DMS153 treated with DMSO at 0.1 percent for 48 hours (cell line): ENCODE data around the gene FARP2.
"Not testable (repeated sequence)": the region's sequence is repeated elsewhere in the genome, so short reads cannot be mapped to it uniquely, and the experiment has no call there.

Experiments used
- DNase-seq: peaks from one replicate; lab custom pipeline; 2025; ENCODE audit not compliant: unreplicated experiment; lab: John Stamatoyannopoulos, UW

FARP2 gene

DNA sequence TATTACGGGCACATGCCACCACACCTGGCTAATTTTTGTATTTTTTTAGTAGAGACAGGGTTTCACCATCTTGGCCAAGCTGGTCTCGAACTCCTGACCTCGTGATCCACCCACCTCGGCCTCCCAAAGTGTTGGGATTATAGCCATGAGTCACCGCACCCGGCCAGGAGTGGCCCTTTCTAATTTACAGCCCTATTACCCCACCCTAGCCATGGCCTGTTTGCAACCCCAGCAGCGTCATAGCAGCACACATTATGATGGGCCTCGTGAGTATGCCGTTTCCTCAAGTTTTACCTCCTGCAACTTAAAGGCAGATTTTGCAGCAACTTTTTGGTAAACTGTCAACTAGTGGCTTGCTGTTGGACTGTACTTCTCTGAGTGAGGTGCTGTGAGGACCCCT, 97.8 kb downstream of the FARP2 start:
- DNase-seq = not testable (repeated sequence)

DNA sequence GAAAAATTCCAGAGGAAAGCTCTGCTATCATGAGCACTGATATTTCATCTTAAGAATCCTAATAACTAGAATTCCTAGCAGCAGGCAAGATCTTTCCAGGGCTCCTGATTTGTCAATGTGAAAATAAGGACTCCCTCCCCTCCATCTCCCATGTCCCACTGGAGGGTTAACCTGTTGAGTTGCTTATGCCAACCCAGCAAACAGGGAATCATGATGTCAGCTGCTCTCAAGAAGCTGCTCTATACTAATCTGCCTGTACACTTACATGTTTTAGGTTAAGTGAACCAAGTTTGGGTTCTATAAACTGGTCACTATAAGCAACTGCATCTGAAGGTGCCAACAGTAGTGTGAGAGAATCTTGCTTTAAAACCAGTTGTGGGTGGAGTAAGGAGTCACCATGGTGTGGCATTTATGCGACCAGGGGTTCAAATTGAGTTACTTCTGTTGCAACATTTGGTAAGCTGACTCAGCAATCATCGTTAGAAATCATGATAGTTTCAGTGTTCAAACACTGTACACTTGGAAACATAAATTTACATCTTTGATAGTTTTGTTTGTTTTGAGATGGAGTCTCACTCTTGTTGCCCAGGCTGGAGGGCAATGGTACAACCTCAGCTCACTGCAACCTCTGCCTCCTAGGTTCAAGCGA, 98.9 kb downstream of the FARP2 start:
- no peak for DNase-seq

DNA sequence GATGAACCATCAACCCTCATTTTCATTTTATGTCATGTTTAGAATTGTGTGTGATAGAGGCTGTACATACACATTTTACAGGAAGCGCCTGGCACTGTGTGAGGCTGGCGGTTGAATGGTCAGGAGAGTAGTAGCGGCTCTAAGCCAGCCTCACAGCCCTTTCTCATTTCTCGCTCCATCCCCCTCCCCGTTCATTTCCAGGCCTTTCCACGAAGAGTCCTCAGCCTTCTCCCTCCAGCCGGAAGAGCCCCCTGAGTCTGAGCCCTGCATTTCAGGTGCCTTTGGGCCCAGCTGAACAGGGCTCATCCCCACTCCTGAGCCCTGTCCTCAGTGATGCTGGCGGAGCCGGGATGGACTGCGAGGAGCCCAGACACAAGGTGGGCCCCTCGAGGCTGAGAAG, 100.5 kb downstream of the FARP2 start:
- DNase-seq = no peak

DNA sequence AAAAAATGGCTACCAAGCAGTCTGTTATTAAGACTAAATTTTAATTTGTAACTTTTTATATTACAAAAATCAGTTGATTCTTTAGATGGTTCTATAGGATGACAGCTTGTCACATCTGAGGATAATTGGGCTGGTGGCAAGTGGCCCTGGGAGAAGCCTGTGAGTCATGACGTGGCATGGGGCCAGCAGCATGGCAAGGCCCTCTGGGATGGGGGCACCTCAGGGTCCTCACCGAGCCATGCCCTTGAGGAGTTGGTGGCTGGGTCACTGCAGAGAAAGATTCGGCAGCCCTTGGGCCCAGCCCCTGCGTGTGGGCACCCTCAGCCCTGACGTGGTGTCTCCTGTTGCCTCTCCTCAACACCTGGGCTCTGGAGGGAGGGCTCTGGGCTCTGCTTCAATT, 102.6 kb downstream of the FARP2 start:
- DNase-seq = no peak

DNA sequence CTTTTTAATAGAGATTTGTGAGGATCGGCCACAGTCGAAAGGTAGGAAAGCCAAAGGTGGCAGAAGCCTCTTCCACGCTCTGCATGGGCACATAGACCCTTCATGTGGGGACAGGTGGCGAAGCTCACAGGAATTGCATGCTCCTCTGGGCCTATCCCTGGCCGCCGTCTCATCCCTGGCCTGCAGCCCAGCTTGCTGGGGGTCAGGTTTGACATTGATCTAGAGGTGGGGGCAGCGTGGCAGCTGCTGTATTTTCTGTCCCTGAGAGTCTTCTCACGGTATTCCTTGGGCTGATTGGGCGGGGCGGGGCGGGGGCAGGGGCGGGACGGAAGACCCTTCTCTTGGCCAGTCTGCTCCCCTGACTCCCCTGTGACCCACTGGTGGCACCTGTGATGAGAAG, 103.4 kb downstream of the FARP2 start:
- DNase-seq = no peak

DNA sequence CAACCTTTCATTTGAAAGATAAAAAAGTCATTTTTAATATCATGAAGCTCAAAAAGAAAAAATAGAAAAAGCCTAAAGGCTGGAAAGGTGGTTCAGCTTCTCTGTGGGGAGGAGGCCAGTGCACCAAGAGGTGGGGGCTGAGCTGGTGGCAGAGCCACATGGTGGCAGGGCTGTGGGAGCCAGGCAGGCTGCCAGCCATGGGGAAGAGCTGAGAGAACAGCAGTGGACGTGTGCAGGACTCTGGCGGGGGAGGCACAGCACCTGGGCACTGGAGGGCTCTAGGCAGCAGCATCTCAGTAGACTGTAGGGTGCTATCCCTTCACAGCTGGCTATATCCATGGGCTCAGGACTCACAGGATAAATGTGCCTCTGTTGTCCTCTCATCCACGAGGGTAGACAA, 104.5 kb downstream of the FARP2 start:
- no peak for DNase-seq

DNA sequence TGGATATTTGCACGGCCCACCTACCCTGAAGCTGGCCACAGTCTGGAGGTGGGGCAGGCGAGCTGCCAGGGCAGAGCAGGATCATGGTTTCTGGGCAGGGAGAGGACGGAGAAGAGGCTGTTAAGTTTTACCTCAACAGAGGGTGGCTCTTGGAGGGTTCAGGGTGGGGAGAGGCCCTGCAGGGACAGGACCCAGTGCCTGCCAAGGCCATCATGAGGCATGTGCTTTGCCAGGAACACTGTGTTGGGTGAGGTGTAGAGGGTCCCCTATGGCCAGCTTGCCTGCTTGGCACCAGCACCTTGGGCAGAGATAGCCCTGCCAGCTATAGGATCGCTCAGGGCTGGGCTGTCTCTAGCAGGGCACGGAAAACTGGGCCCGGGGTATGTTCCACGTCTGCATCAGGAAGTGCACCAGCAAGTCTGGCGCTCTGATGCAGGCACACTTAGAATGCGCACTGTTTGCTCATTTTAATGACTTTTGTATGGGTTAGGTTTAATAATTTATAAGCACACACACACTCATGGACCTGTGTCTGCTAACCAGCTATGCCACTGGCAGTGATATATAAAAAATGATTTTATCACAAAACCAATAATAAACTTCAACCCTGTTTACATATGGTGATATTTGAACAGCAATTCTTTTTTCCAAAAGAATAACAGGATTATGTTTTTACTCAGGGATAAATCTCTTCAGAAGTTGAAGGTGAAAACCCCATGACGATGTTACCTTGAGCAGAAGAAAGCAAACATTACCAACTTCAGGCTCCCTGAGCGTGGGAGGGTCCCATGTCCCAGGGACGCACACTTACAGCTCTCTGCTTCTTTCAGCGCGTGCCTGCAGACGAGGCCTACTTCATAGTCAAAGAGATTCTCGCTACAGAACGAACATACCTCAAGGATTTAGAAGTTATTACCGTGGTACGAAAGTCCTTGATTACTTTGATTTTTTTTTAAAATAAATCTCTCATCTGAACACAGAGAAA, 105.9 kb downstream of the FARP2 start:
- DNase-seq = peak; percentile 3

DNA sequence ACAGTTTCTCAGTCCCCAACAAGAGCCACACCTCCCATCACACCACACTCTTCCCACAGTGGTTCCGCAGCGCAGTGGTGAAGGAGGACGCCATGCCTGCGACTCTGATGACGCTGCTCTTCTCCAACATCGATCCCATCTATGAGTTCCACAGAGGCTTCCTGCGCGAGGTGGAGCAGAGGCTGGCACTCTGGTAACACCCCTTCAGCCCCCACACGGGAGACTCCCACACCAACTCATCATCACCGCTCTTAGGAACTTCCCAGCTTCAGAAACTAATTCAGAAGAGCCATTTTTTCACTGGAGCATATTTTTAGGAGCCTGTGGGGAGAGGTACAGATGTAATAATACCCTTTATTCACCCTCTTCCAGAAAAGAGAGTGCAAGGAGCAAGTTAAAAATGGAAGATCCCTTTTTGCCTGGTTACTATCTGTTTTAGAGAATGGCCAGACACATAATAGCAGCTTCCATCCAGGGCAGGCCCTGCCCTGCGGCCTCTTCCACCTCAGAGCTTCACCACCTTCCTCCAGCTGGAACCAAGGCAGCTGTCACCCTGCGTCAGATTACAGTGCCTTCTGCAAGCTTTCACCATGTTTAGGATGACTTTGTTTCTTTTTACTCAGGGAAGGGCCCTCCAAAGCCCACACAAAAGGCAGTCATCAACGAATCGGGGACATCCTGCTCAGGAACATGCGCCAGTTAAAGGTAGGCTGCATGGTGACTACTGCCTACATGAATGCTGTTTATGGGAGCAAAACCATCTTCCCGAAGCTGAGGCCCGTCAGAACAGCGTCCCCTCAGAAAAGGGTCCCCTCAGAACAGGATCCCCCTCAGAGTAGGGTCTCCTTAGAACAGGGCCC, 107.4 kb downstream of the FARP2 start:
- no peak for DNase-seq

DNA sequence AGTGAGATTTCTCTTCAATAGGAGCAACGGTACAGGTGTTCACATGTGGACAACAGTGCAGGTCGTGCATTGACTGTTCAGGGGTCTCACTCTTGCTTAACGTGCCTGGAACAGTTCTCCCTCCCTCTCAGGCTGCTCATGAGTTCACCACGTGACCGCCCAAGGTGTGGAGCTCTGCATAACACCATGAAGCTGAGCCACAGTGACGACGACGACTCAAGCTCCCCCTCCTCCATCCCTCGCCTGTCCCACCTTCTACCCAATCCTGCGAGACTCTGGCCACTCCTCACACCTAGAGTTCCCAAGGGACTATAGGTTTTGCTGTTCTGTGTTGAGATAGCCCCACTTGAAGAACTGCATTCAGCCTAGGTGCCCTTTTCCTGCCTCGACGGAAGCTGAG, 109.5 kb downstream of the FARP2 start:
- DNase-seq = no peak

DNA sequence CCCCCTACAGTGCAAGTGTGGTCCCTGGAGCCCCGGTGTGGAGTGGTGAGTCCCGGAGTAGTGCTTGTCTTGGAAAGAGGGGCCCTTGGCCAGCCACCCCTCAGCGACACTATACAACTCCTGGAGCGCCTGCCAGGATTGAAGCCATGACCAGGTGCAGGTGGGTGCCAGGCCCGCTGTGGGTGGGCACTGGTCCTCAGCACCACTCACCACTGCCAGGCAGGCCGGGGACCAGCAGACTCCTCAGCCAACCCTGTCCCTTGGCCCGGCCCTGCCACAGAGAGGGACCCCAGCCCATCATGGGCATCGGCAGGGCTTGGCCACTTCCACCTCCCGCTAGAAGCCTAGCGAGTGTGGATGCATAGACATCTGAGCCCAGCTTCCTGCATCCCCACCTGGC, 110.1 kb downstream of the FARP2 start:
- DNase-seq = no peak

DNA sequence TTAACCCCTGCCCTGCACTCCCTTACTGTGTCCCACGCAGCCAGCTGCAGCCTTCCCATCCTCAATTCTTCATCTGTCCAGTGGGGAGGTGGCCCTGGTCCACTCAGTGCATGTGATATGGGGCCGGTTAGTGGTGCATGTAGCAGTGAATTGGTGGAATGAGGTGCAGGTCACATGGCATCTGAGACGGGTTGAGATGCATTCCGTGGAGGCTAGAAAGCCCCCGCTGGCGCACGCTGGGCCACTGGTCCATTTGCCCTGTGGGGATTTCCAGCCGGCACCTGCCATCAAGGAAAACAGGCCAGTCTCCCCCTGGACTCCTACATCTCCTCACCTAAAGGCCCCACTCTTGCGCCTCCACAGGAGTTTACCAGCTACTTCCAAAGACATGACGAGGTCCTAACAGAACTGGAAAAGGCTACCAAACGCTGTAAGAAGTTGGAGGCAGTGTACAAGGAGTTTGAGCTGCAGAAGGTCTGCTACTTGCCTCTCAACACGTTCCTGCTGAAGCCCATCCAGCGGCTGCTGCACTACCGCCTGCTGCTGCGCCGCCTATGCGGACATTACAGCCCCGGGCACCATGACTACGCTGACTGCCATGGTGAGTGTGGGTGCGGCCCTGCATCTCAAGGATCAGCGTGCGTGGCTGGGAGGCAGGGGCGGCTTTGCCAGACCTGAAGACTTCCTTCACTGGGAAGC, 111.8 kb downstream of the FARP2 start:
- DNase-seq = no peak

DNA sequence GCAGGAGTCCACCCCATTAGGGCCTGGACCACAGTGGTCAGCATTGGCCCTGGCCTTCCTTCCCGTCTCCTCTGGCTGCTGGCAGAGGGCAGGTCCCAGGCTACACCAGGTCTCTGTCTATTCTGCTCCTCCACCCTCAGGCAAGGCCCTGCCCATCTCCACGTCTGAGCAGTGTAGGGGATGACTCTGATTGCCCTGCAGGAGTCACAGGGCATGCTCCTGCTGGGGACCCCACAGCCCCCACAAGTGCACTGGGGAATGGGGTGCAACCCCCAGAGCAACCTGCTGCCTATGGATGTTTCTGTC, 112.3 kb downstream of the FARP2 start:
- no peak for DNase-seq

DNA sequence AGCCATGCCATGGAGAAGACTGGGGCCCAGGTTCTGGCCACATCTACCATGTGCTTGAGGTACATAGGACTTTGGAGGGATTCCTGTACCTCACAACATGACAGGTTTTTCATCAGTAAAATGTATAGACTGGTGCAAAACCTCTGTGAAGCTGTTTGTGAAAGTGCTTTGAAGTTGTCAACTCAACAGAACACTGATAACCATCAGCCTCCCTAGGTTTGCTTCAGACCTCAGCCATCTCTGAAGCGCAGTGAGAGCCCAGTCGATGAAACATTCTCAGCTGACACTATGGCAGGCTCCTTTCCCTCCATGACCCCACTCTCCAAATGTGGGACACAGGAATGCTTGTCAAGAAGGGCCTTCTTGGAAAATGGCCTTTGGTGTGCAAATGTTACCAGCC, 113.7 kb downstream of the FARP2 start:
- DNase-seq = no peak

DNA sequence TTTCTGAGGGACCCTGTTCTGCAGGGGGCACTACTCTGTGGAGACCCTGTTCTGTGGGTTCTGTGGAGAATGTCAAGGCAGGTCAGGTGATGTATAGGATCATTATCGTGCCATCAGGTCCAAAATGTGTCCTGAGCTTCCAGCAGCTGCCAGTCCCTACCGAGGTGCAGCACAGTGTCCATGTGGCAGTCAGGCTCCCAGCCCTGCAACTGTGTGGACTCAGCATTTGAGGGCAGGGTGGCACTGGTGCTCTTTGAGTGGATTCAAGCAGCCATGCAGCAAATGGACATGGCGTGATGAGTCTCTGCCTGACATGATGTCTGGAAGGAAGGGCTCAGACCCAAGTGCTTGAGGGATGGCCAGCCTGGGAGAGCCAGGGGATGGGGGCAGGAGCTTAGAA, 117.3 kb downstream of the FARP2 start:
- DNase-seq = no peak

DNA sequence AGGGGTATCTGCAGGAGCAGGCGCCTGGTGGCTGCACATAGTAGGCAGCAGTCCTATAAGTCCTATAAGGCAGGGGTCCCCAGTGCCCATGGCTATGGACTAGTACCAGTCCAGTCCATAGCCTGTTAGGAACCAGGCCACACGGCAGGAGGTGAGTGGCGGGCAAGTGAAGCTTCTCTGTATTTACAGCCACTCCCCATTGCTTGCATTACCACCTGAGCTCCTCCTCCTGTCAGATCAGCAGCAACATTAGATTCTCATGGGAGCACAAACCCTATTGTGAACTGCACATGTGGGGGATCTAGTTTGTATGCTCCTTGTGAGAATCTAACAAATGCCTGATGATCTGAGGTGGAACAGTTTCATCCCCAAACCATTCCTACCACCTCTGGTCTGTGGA, 119.2 kb downstream of the FARP2 start:
- no peak for DNase-seq

DNA sequence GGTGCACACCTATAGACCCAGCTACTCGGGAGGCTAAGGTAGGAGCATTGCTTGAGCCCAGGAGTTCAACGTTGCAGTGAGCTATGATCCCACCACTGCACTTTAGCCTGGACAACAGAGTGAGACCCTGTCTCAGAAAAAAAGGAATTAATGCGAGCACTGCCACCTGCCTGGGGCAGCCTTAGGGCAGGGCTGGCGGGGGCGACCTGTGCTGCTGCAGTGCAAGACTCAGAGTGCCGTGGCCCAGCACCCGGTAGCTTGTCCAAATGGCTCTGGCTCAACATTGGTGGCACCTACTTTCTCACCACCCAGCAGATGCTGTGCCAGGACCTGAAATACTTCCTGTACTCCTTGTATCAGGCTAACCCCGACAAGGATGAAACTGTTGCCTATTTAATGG, 122.1 kb downstream of the FARP2 start:
- DNase-seq = no peak

DNA sequence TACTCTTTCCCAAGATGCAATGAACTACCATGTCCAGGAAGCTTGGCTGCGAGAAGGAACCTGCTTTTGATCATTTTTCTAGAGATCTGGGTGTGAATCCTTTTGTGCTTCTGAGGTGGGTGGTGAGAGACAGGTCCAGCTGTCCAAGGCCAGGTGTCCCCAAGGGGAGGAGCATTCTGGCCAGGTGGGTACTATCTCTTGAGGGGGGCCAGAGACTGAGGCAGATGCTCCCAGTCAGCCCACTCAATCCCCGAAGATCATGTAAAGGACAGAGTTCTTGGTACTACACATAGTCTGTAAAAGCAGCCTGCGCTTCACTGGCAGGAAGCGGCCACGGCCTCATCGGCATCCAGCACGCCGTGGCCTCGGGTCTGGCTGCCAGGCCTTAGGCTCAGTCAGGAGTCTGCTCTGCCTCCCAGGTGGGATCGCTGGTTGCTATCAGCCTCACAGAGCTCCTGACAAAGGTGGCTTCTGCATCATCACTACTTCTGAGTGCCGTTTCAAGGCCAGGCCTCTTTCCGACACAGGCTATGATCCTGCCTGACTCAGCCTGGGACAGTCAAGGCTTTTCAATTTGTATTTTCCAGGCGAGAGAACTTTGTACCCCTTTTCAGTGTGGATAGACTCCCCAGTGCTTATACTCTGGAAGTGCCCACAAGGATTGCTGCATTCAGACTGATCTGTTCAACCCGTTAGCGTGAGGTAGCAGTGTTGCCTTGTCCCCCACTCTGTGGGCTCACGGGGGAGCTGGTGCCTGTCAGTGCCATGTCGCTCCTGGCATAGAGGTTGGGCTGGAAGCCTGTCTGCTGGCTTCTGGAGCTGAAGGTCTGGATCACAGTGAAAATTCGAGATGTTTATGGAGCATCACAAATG, 123.2 kb downstream of the FARP2 start:
- no peak for DNase-seq

DNA sequence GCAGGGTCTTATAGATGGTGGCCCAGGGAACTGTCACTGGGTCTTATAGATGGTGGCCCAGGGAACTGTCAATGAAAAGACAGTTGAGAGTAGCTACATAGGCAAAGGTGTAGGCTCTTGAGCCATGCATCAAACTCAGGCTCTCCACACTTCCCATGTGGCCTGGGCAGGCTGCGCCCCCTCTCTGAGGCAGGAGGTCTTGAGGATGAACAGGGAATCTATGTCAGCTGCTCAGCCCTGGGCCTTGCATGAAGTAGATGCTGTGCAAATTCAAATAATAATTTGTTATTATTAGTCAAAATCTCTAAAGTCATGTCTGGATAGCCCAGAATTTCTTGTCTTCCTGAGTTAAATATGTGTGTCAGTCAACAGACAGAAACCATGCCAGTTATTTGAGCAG, 125.6 kb downstream of the FARP2 start:
- no peak for DNase-seq

DNA sequence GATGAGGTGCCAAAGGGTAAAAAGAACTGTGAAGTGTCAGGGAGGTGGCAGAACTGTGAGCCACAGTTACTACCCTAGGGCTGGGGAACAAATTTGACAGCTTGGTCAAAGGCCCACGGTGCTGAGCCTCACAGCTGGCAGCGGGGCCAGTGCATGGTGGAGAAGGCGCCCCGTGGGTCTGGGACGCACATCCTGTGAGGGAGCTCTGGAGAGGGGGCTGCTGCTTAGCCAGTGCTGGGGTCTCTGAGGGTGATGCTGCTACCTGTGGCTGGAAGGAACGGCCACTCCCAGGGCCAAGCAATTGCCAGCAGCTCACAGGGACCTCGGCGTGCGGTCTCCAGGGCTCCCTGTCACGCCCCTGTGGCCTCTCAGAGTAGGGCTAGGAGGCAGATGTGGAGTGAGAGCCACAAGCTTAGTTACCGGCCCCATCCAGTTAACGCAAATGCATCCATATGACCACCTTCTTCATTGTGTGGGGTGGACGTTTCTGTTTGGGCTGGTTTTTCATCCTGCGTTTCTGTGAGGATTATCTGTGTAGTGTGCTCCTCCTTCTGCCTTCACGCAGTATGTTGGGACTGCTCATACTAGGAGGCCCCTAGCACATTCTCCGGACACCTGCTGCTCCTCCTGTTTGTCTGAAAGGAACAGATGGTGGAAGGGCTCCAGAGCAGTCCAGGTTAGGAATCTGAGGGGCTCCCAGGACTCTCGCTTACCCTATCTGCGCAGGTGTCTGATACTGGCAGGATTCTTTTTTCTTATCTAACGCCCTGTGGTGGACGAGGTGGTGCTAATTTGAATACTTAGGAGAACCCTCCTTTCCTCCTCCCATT, 126.3 kb downstream of the FARP2 start:
- no peak for DNase-seq
